HG03095 (cell line): ENCODE measurements around the gene CXCL12.

Experiments
- ATAC-seq: cut with Tn5 transposase; IDR thresholded peaks from one replicate; pipeline ENCODE4 v1.9.1; 2021; ENCODE audit warnings: moderate library complexity; ENCODE audit not compliant: unreplicated experiment

The CXCL12 gene

GRCh38 chr10:44385026-44385695 is at the start of gene CXCL12:
CXCL12 (minus strand) TSS chr10:44385097; CDS start chr10:44385005, 92 bp downstream.
- no peak for ATAC-seq

GRCh38 chr10:44427479-44427878 is 42.6 kb upstream of the CXCL12 start:
- ATAC-seq = no peak

- no peak for ATAC-seq
Observed at GRCh38 chr10:44427037-44427436, 42.1 kb upstream of the CXCL12 start.

- no peak for ATAC-seq
Observed at GRCh38 chr10:44426247-44427034, 41.5 kb upstream of the CXCL12 start.

GRCh38 chr10:44425466-44425865 is 40.6 kb upstream of the CXCL12 start:
- no peak for ATAC-seq

GRCh38 chr10:44424957-44425356 is 40.1 kb upstream of the CXCL12 start:
- no peak for ATAC-seq

- no peak for ATAC-seq
Observed at GRCh38 chr10:44424298-44424697, 39.4 kb upstream of the CXCL12 start.

- ATAC-seq = no peak
Observed at GRCh38 chr10:44422570-44423101, 37.7 kb upstream of the CXCL12 start.

GRCh38 chr10:44422153-44422552 is 37.3 kb upstream of the CXCL12 start:
- no peak for ATAC-seq

GRCh38 chr10:44419790-44420549 is 35.1 kb upstream of the CXCL12 start:
- no peak for ATAC-seq

GRCh38 chr10:44418637-44419036 is 33.7 kb upstream of the CXCL12 start:
- no peak for ATAC-seq

- ATAC-seq = no peak
Observed at GRCh38 chr10:44417761-44418160, 32.9 kb upstream of the CXCL12 start.

GRCh38 chr10:44416936-44417335 is 32.0 kb upstream of the CXCL12 start:
- ATAC-seq = no peak

- ATAC-seq = no peak
Observed at GRCh38 chr10:44416021-44416771, 31.3 kb upstream of the CXCL12 start.

GRCh38 chr10:44415121-44415520 is 30.2 kb upstream of the CXCL12 start:
- no peak for ATAC-seq

GRCh38 chr10:44413416-44413815 is 28.5 kb upstream of the CXCL12 start:
- ATAC-seq = no peak

- ATAC-seq = no peak
Observed at GRCh38 chr10:44411251-44411650, 26.4 kb upstream of the CXCL12 start.

- no peak for ATAC-seq
Observed at GRCh38 chr10:44404741-44405437, 20.0 kb upstream of the CXCL12 start.

GRCh38 chr10:44402465-44403195 is 17.7 kb upstream of the CXCL12 start:
- ATAC-seq = no peak
